HCT116 (cell line): ENCODE results near the gene SIGLEC11.

Experiments
- POLR2A ChIP-seq: IDR thresholded peaks from 2 replicates; pipeline ENCODE4 v1.7.0; 2011; ENCODE audit warnings: borderline replicate concordance; ENCODE audit not compliant: insufficient read depth, insufficient read length; ENCODE audit errors: extremely low read depth
- TCF7L2 ChIP-seq: IDR thresholded peaks from 2 replicates; pipeline ENCODE4 v1.7.0; 2011; ENCODE audit warnings: borderline replicate concordance, inconsistent platforms; ENCODE audit not compliant: insufficient read depth, insufficient read length; ENCODE audit errors: extremely low read depth

DNA sequence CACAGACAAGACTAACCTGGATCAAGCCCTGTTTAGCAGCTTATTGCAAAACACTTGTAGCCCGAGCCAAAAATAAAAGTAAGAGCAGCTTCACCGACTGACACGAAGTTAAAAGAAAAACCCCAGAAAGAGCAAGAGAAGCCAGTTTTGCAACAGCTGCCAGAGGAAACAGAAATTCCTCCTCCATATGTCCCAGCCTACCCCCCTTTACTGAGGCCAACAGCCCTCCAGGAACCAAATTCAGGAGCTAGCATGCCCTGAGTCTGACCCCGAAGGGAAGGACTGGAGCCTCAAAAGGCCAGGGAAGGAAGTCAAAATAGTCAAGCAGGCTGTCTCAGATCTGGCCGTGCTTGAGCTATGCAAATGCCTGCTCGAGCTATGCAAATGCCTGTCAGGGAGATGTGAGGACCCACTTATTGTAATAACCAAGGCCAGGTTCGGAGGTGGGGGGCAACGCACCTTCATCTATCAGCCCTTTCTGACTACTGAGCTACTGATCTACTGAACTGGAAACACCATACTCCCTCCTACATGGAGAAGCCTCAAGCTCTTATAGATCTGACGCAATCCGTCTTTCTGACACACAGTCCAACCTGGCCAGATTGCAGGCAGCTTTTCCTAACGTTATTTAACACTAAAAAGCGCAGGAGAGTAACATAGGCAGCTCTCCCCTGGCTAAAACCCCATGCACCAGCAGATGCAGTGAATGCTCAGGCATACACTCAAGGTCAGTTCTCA lies 6.7 kb downstream of the SIGLEC11 start:
- no peak for TF ChIP-seq TCF7L2
- no peak for TF ChIP-seq POLR2A
